NCI-H1417 (cell line): ENCODE results near the gene THBS4.
A peak's percentile ranks its signal among the peaks of the same experiment; 100 is the strongest.

ENCODE experiments used
- DNase-seq, 3 experiments: peaks; one replicate each; lab custom pipeline; 2025; lab: John Stamatoyannopoulos, UW

The THBS4 gene

GRCh38 chr5:80048084-80048780 lies 13.1 kb downstream of the THBS4 start:
- peak in 1 of 3 experiments; percentile 22 for DNase-seq

GRCh38 chr5:80052464-80052863 lies 17.3 kb downstream of the THBS4 start:
- DNase-seq: no peak

GRCh38 chr5:80054682-80055081 lies 19.5 kb downstream of the THBS4 start:
- no peak for DNase-seq

GRCh38 chr5:80055491-80056170 lies 20.5 kb downstream of the THBS4 start:
- peak; percentile 1 to 98 (median 52) for DNase-seq

- no peak for DNase-seq
Observed at GRCh38 chr5:80057099-80057498, 22.0 kb downstream of the THBS4 start.

GRCh38 chr5:80057921-80058320 lies 22.8 kb downstream of the THBS4 start:
- DNase-seq: no peak

- no peak for DNase-seq
Observed at GRCh38 chr5:80059354-80059980, 24.3 kb downstream of the THBS4 start.

GRCh38 chr5:80060966-80061365 lies 25.8 kb downstream of the THBS4 start:
- DNase-seq: no peak

- no peak for DNase-seq
Observed at GRCh38 chr5:80061547-80061946, 26.4 kb downstream of the THBS4 start.

- no peak for DNase-seq
Observed at GRCh38 chr5:80064124-80064523, 29.0 kb downstream of the THBS4 start.

- DNase-seq: no peak
Observed at GRCh38 chr5:80067016-80067415, 31.9 kb downstream of the THBS4 start.

GRCh38 chr5:80067531-80068245 lies 32.5 kb downstream of the THBS4 start:
- no peak for DNase-seq

- DNase-seq: no peak
Observed at GRCh38 chr5:80068246-80068636, 33.1 kb downstream of the THBS4 start.

GRCh38 chr5:80068775-80069174 lies 33.6 kb downstream of the THBS4 start:
- DNase-seq: no peak

- DNase-seq: no peak
Observed at GRCh38 chr5:80069251-80069800, 34.2 kb downstream of the THBS4 start.

GRCh38 chr5:80069918-80070318 lies 34.8 kb downstream of the THBS4 start:
- DNase-seq: no peak

- DNase-seq: no peak
Observed at GRCh38 chr5:80070338-80071056, 35.3 kb downstream of the THBS4 start.

GRCh38 chr5:80071510-80072021 lies 36.4 kb downstream of the THBS4 start:
- no peak for DNase-seq

GRCh38 chr5:80072103-80073073 lies 37.2 kb downstream of the THBS4 start:
- no peak for DNase-seq
